ENCODE data around the gene USP35. TPM values are rescaled to one million over a fixed set of nuclear protein-coding genes. Genes with fewer than 3 reads are reported as not detected.

USP35 gene
- total and polyA plus RNA-seq, 2 donors (not counting 1 experiment from before 2014, with no cell fraction given) = 4.8 to 6.0 TPM

GRCh38 chr11:78220218-78221157 lies 31.8 kb downstream of the USP35 start:
- no peaks in the 10 kb centered on the region for H3K9me3 ChIP-seq (ENCODE audit: control extremely low read depth in 1 of 3, control insufficient read depth in 2 of 3, insufficient read depth in 1 of 3, low read length in 2 of 3)
- H3K27me3 ChIP-seq (replicated peaks in 1 of 4; ENCODE audit: control extremely low read depth in 1 of 4, control insufficient read depth in 3 of 4, insufficient read depth in 4 of 4, low read length in 3 of 4) = no peaks in the 10 kb centered on the region
- H3K4me3 ChIP-seq (ENCODE audit: control extremely low read depth in 1 of 5, extremely low read depth in 1 of 5, insufficient read depth in 1 of 5, low read depth in 2 of 5, low read length in 4 of 5) = no peak overlapping the region
- ATAC-seq (ENCODE audit: low read depth) (no peak), DNase-seq (no peak)
- no peak overlapping the region for H3K4me3 Mint-ChIP-seq
- no peak overlapping the region for H3K27ac Mint-ChIP-seq
- H3K9ac ChIP-seq (ENCODE audit: low read length) = no peak overlapping the region
- peaks cover 3 to 44% of the 10 kb centered on the region in 2 experiments for H3K36me3 ChIP-seq (replicated peaks in 1 of 2; ENCODE audit: control extremely low read depth in 1 of 2, control insufficient read depth in 1 of 2, extremely low read depth in 1 of 2, insufficient read depth in 2 of 2, low read length in 1 of 2)
- POLR2A ChIA-PET = no interaction called here
- no peaks in the 10 kb centered on the region for H4K20me1 ChIP-seq (ENCODE audit: control insufficient read depth, insufficient read depth, low read length, poor library complexity, severe bottlenecking)
- peaks cover 30% of the 10 kb centered on the region for H3K4me1 Mint-ChIP-seq
- TF ChIP-seq EZH2 (IDR thresholded peaks at IDR 0.05; ENCODE audit: borderline replicate concordance, insufficient read depth, low read depth, low read length, poor library complexity, severe bottlenecking) (no peak), CTCF (IDR thresholded peaks at IDR 0.05) (no peak)
- H3K27ac ChIP-seq (ENCODE audit: low read length in 2 of 2) = no peak overlapping the region
- H3K9me3 Mint-ChIP-seq (ENCODE audit: insufficient read depth) = no peaks in the 10 kb centered on the region
- intact Hi-C loops (cut with micrococcal nuclease) = no loop called here
- H3K4me2 ChIP-seq (replicated peaks; ENCODE audit: low read depth, low read length, poor library complexity, severe bottlenecking) = no peak overlapping the region
- no peak overlapping the region for H2AFZ ChIP-seq (ENCODE audit: insufficient read depth, low read depth, low read length, poor library complexity, severe bottlenecking)
- H3K27me3 Mint-ChIP-seq = no peaks in the 10 kb centered on the region
- 94% methylated on average over 11 of the region's 14 CpGs for WGBS (ENCODE audit: insufficient coverage)
- CTCF ChIA-PET = interaction anchor here (1.3 to 1.9 kb wide), 2 partner anchors 7 to 344 kb away, joined by 3 to 6 read pairs; no protein-coding TSS in a partner anchor
- no peaks in the 10 kb centered on the region for H3K79me2 ChIP-seq (ENCODE audit: control insufficient read depth, insufficient read depth, low read length)
- H3K4me1 ChIP-seq (ENCODE audit: control insufficient read depth in 2 of 2, insufficient read depth in 2 of 2, low read length in 2 of 2) = peaks cover 27 to 29% of the 10 kb centered on the region in 2 donors
